ENCODE measurements around the gene WDR1. TPM values are rescaled to one million over a fixed set of nuclear protein-coding genes. Genes with fewer than 3 reads are reported as not detected.

The WDR1 gene
- total RNA-seq, 6 donors from 2014 or later = 135 to 307 (median 183) TPM

- DNase-seq = peak in 1 of 2 donors; percentile 10
Measured at GRCh38 chr4:10074076-10074766, 42.4 kb downstream of the WDR1 start.

GRCh38 chr4:10072420-10073017 lies 44.1 kb downstream of the WDR1 start:
- Histone ChIP-seq H3K27ac (no peak overlapping the region), H3K9me3 (no peaks in the 10 kb centered on the region), H3K4me1 (no peaks in the 10 kb centered on the region), H3K27me3 (no peaks in the 10 kb centered on the region), H3K4me3 (no peak overlapping the region), H3K36me3 (peaks cover 28 to 74% (median 55%) of the 10 kb centered on the region in 4 donors)
- WGBS, 2 donors = 76 to 77% methylated on average over 7 of the region's 7 CpGs
- ATAC-seq (ENCODE audit: low FRiP score in 2 of 2) = no peak
- DNase-seq = no peak
- TF ChIP-seq CTCF (IDR thresholded peaks at IDR 0.05) (no peak), POLR2AphosphoS5 (IDR thresholded peaks at IDR 0.05) (no peak), EP300 (IDR thresholded peaks at IDR 0.05) (no peak), POLR2A (IDR thresholded peaks at IDR 0.05) (no peak)

More at GRCh38 chr4:10074076-10074766, 42.4 kb downstream of the WDR1 start:
- 91 to 93% methylated on average over 13 of the region's 13 CpGs for WGBS, 2 donors
- no peak for TF ChIP-seq POLR2A (IDR thresholded peaks at IDR 0.05)
- no peak for TF ChIP-seq CTCF (IDR thresholded peaks at IDR 0.05)
- no peak for TF ChIP-seq POLR2AphosphoS5 (IDR thresholded peaks at IDR 0.05)
- TF ChIP-seq EP300 (IDR thresholded peaks at IDR 0.05) = no peak
- H3K27ac ChIP-seq = no peak overlapping the region
- peaks cover 42 to 78% (median 65%) of the 10 kb centered on the region in 4 donors for H3K36me3 ChIP-seq
- no peak overlapping the region for H3K4me3 ChIP-seq
- H3K9me3 ChIP-seq = no peaks in the 10 kb centered on the region
- peaks cover 9 to 15% (median 13%) of the 10 kb centered on the region in 4 donors for H3K4me1 ChIP-seq
- H3K27me3 ChIP-seq = no peaks in the 10 kb centered on the region
- no peak for ATAC-seq (ENCODE audit: low FRiP score in 2 of 2)

DNA sequence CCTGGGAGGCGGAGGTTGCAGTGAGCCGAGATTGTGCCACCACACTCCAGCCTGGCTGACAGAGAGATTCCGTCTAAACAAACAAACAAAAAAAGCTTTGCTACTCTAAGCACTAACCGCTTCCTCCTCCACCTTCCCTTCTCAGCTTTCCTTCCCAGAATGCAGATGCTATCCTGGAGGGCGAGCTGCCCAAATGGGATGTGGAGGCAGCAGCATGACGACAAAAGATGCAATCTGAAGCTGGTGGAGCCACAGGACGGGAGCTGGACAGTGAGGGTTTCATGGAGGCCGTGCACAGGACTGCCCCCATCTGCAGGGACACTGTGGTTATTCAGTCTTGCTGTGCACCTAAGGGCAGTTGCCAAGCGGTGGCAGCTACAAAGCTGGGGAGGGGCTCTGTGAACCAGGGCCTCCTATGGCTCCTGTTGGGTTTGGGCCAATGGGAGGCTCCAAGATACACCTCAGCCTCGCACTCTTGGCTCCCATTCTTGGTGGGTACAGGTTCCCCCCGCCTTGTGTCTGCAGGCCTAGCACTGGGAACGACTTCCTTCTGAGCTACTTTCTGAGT lies 47.4 kb downstream of the WDR1 start:
- peaks cover 3 to 66% (median 22%) of the 10 kb centered on the region in 4 donors for H3K36me3 ChIP-seq
- no peak for ATAC-seq (ENCODE audit: low FRiP score in 2 of 2)

More for the DNA sequence above, 47.4 kb downstream of the WDR1 start:
- no peaks in the 10 kb centered on the region for H3K9me3 ChIP-seq
- H3K27me3 ChIP-seq = no peaks in the 10 kb centered on the region
- TF ChIP-seq EP300 (IDR thresholded peaks at IDR 0.05) (no peak), POLR2A (IDR thresholded peaks at IDR 0.05) (no peak), CTCF (IDR thresholded peaks at IDR 0.05) (no peak), POLR2AphosphoS5 (IDR thresholded peaks at IDR 0.05) (no peak)
- DNase-seq = no peak
- H3K4me3 ChIP-seq = no peak overlapping the region
- peaks cover 0 to 1% (median under 1%) of the 10 kb centered on the region in 4 donors for H3K4me1 ChIP-seq
- WGBS, 2 donors = 89 to 93% methylated on average over 10 to 12 of the region's 12 CpGs
- no peak overlapping the region for H3K27ac ChIP-seq

Data from upper lobe of left lung (tissue), 6 donors.